ENCODE data around the gene UGT1A8.

DNA sequence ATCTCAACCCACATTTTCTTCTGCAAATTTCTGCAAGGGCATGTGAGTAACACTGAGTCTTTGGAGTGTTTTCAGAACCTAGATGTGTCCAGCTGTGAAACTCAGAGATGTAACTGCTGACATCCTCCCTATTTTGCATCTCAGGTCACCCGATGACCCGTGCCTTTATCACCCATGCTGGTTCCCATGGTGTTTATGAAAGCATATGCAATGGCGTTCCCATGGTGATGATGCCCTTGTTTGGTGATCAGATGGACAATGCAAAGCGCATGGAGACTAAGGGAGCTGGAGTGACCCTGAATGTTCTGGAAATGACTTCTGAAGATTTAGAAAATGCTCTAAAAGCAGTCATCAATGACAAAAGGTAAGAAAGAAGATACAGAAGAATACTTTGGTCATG, 150.6 kb downstream of the UGT1A8 start:
- TF ChIP-seq, protein P1, sequence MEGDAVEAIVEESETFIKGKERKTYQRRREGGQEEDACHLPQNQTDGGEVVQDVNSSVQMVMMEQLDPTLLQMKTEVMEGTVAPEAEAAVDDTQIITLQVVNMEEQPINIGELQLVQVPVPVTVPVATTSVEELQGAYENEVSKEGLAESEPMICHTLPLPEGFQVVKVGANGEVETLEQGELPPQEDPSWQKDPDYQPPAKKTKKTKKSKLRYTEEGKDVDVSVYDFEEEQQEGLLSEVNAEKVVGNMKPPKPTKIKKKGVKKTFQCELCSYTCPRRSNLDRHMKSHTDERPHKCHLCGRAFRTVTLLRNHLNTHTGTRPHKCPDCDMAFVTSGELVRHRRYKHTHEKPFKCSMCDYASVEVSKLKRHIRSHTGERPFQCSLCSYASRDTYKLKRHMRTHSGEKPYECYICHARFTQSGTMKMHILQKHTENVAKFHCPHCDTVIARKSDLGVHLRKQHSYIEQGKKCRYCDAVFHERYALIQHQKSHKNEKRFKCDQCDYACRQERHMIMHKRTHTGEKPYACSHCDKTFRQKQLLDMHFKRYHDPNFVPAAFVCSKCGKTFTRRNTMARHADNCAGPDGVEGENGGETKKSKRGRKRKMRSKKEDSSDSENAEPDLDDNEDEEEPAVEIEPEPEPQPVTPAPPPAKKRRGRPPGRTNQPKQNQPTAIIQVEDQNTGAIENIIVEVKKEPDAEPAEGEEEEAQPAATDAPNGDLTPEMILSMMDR (conservative IDR thresholded peaks at IDR 0.05; ENCODE audit: low read length): no peak
- no peak for TF ChIP-seq EZH2phosphoT487 (IDR thresholded peaks at IDR 0.05; ENCODE audit: borderline replicate concordance, low read depth, low read length)

Measured in OCI-LY7 (cell line).